PC-3 (cell line): ENCODE data around the gene TEX14. TPM values are rescaled to one million over a fixed set of nuclear protein-coding genes. Genes with fewer than 3 reads are reported as not detected.
A peak's percentile ranks its signal among the peaks of the same experiment; 100 is the strongest.

Source experiments
- ATAC-seq: fragments of 200-7000 bp; cut with Tn5 transposase; 2 replicates; pipeline ENCODE4 v1.9.1; 2020; ENCODE audit warnings: mild to moderate bottlenecking, moderate library complexity
- BruUV-seq: library from RNA; stranded (reverse); fragments of 400-500 nt; replicated peaks from 2 replicates; lab custom pipeline; 2021; lab: Mats Ljungman, UMichigan
- CTCF ChIA-PET: fragments of 300-600 bp; sonication (Branson Sonifier 250); formaldehyde crosslinking; loops from one replicate; lab custom pipeline; 2022; ENCODE audit warnings: antibody characterized with exemption; lab: Charles Lee
- POLR2A ChIA-PET: fragments of 300-600 bp; sonication (Branson Sonifier 250); formaldehyde crosslinking; loops from one replicate; lab custom pipeline; 2022; ENCODE audit warnings: antibody characterized with exemption; ENCODE audit not compliant: unreplicated experiment; lab: Charles Lee
- DNase-seq: peaks from one replicate; pipeline ENCODE4 v3.0.0-alpha.2; 2015
- H2AFZ ChIP-seq: fragments of 300-600 bp; sonication (generic); 2 replicates; pipeline ENCODE4 v1.6.0; 2016; ENCODE audit warnings: antibody characterized with exemption, low read length
- H3F3A ChIP-seq: fragments of 300-600 bp; sonication (generic); one replicate; pipeline ENCODE4 v1.6.0; 2017; ENCODE audit warnings: antibody characterized with exemption, low read length, control low read depth, mild to moderate bottlenecking; ENCODE audit not compliant: unreplicated experiment
- H3K27ac ChIP-seq: fragments of 300-600 bp; sonication (generic); 2 replicates; pipeline ENCODE4 v1.5.1; 2016; ENCODE audit warnings: mild to moderate bottlenecking, low read length
- H3K27me3 ChIP-seq: fragments of 300-600 bp; sonication (generic); 2 replicates; pipeline ENCODE4 v1.6.1; 2016; ENCODE audit warnings: low read length, mixed read lengths
- H3K36me3 ChIP-seq: fragments of 300-600 bp; sonication (generic); 2 replicates; pipeline ENCODE4 v1.6.1; 2016; ENCODE audit warnings: low read depth, mixed run types, low read length, mixed read lengths
- H3K4me1 ChIP-seq: fragments of 300-600 bp; sonication (generic); 2 replicates; pipeline ENCODE4 v1.5.1; 2016; ENCODE audit warnings: low read length; ENCODE audit not compliant: insufficient read depth
- H3K4me2 ChIP-seq: fragments of 300-600 bp; sonication (generic); 2 replicates; pipeline ENCODE4 v1.6.0; 2016; ENCODE audit warnings: low read length
- H3K4me3 ChIP-seq: fragments of 300-600 bp; sonication (generic); 2 replicates; pipeline ENCODE4 v1.5.1; 2016; ENCODE audit warnings: mild to moderate bottlenecking, low read length, mixed read lengths
- H3K79me2 ChIP-seq: fragments of 300-600 bp; sonication (generic); 2 replicates; pipeline ENCODE4 v1.6.1; 2017; ENCODE audit warnings: low read length, mixed read lengths
- H3K9ac ChIP-seq: fragments of 300-600 bp; sonication (generic); 2 replicates; pipeline ENCODE4 v1.6.0; 2016; ENCODE audit warnings: mild to moderate bottlenecking, low read length
- H3K9me2 ChIP-seq: fragments of 300-600 bp; sonication (generic); replicated peaks from 2 replicates; pipeline ENCODE4 v1.6.1; 2016; ENCODE audit warnings: mixed run types, low read length, mixed read lengths
- H3K9me3 ChIP-seq: fragments of 300-600 bp; sonication (generic); 2 replicates; pipeline ENCODE4 v1.6.1; 2016; ENCODE audit warnings: low read length, mixed read lengths
- H4K20me1 ChIP-seq: fragments of 300-600 bp; sonication (generic); 2 replicates; pipeline ENCODE4 v1.6.1; 2016; ENCODE audit warnings: low read length, mixed read lengths
- CTCF ChIP-seq: fragments of 300-600 bp; sonication (generic); conservative IDR thresholded peaks from 2 replicates; pipeline ENCODE4 v1.5.1; 2017; ENCODE audit warnings: antibody characterized with exemption, low read depth, mild to moderate bottlenecking, low read length
- EZH2 ChIP-seq: fragments of 300-600 bp; sonication (generic); IDR thresholded peaks from one replicate; pipeline ENCODE4 v1.6.1; 2017; ENCODE audit warnings: antibody characterized with exemption, mild to moderate bottlenecking, low read length; ENCODE audit not compliant: unreplicated experiment
- EZH2phosphoT487 ChIP-seq: fragments of 300-600 bp; sonication (generic); IDR thresholded peaks from 2 replicates; pipeline ENCODE4 v1.6.1; 2018; ENCODE audit warnings: mild to moderate bottlenecking, antibody characterized with exemption, low read length, borderline replicate concordance
- intact Hi-C: fragments of 100-400 bp; cut with micrococcal nuclease; formaldehyde crosslinking; loops from 2 replicates; pipeline ENCODE4 v1.9.0; 2023
- total RNA-seq: library from RNA; depleted of rRNA; stranded (reverse); fragments of >200 nt; gene quantifications from 2 replicates; pipeline ENCODE4 v1.2.3, GENCODE V29; 2014

TEX14 gene
- total RNA-seq, 1 experiment from 2014 or later, result 0.29 TPM

GRCh38 chr17:58517378-58517927 lies 174.4 kb downstream of the TEX14 start:
- intact Hi-C loops, result loop anchor here (5.0 to 10.0 kb wide), 3 partner anchors 163 to 195 kb away; partner anchors contain the start of genes RAD51C, SUPT4H1 and TEX14
- Histone ChIP-seq H3K9me3 (no peaks in the 10 kb centered on the region), H4K20me1 (no peaks in the 10 kb centered on the region), H3K9me2 (no peaks in the 10 kb centered on the region), H3K4me2 (peak overlapping the region; percentile 86), H3F3A (no peaks in the 10 kb centered on the region), H3K4me1 (peaks cover 24% of the 10 kb centered on the region), H3K27me3 (no peaks in the 10 kb centered on the region), H3K36me3 (no peaks in the 10 kb centered on the region), H3K27ac (peak overlapping the region; percentile 22), H3K9ac (peak overlapping the region; percentile 53), H2AFZ (peak overlapping the region; percentile 75), H3K79me2 (peaks cover 11% of the 10 kb centered on the region), H3K4me3 (peak overlapping the region; percentile 68)
- TSS peak; percentile 34 for BruUV-seq
- POLR2A ChIA-PET, result no interaction called here
- CTCF ChIA-PET, result no interaction called here
- no peak for DNase-seq
- no peak; the same call in 1 of the 2 replicates for ATAC-seq
- TF ChIP-seq EZH2phosphoT487, result no peak
- no peak for TF ChIP-seq EZH2
- no peak for TF ChIP-seq CTCF

- TF ChIP-seq CTCF, result no peak
- TF ChIP-seq EZH2, result no peak
- no peak for TF ChIP-seq EZH2phosphoT487
- no peaks in the 10 kb centered on the region for H3F3A ChIP-seq
- H3K9me2 ChIP-seq, result no peaks in the 10 kb centered on the region
- H3K4me2 ChIP-seq, result peak overlapping the region; percentile 86
- ATAC-seq (no peak), DNase-seq (no peak)
- CTCF ChIA-PET, result no interaction called here
- H3K36me3 ChIP-seq, result no peaks in the 10 kb centered on the region
- POLR2A ChIA-PET, result no interaction called here
- H3K27me3 ChIP-seq, result no peaks in the 10 kb centered on the region
- H3K9me3 ChIP-seq, result no peaks in the 10 kb centered on the region
- H2AFZ ChIP-seq, result peak overlapping the region; percentile 75
- peaks cover 11% of the 10 kb centered on the region for H3K79me2 ChIP-seq
- peak overlapping the region; percentile 53 for H3K9ac ChIP-seq
- H3K4me3 ChIP-seq, result peak overlapping the region; percentile 68
- no peaks in the 10 kb centered on the region for H4K20me1 ChIP-seq
- peak overlapping the region; percentile 22 for H3K27ac ChIP-seq
- intact Hi-C loops, result loop anchor here (5.0 to 10.0 kb wide), 3 partner anchors 162 to 195 kb away; partner anchors contain the start of genes RAD51C, SUPT4H1 and TEX14
- no TSS peak for BruUV-seq
- peaks cover 24% of the 10 kb centered on the region for H3K4me1 ChIP-seq
Observed at GRCh38 chr17:58516644-58517377, 175.0 kb downstream of the TEX14 start.
